Stimulated activated CD4-positive, alpha-beta T cell treated with anti-CD3 and anti-CD28 coated beads, TNF-alpha, amount 100 ng/mL, for 24 hours (primary cell): ENCODE results near the gene UTP14C.
"Not testable (repeated sequence)": the region's sequence is repeated elsewhere in the genome, so short reads cannot be mapped to it uniquely, and the experiment has no call there.

Source experiments
- DNase-seq, 3 experiments: peaks; one replicate each; pipeline ENCODE4 v3.0.0-alpha.2; 2020; ENCODE audit warnings: low read depth in 3 of 3

Gene UTP14C

GRCh38 chr13:52002361-52002760 is 22.1 kb upstream of the UTP14C start:
- no peak for DNase-seq

GRCh38 chr13:52003541-52003940 is 20.9 kb upstream of the UTP14C start:
- no peak for DNase-seq

DNA sequence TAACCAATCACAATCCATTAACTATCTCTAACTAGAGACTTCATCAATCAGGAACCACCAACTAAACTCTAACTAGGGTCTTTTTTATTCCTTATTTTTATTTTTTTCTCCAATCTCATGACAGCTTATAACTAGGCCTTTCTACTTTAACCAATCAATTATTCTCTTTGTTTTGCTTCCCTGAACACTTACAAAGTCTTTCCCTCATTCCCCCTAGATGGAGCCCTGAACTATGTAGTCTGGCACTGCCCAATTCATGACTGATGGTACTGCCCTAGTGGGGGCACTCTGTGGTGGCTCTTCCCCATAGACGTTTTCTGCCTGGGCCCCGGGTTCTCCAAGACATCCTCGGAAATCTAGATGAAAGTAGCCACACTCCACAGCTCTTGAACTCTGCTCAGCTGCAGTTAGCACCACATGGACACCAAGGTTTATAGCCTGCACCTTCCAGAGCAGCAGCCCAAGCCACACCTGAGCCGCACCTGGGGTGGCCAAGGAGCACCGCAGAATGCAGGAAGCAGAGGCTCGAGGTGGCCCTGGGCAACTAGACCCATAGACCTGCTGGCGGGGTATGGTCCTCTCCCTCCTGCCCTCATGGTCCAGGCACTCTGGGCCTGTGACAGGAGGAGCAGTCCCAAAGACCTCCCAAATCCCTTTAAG is 19.9 kb upstream of the UTP14C start:
- no peak for DNase-seq

GRCh38 chr13:52005841-52006522 is 18.5 kb upstream of the UTP14C start:
- DNase-seq: no peak

GRCh38 chr13:52006523-52007245 is 17.8 kb upstream of the UTP14C start:
- no peak for DNase-seq

GRCh38 chr13:52009946-52010345 is 14.5 kb upstream of the UTP14C start:
- DNase-seq: no peak

- peak in 2 of 3 experiments; percentile 7 to 17 for DNase-seq
Observed at GRCh38 chr13:52010890-52011631, 13.4 kb upstream of the UTP14C start, which contains the start of gene ATP7B. TSS of gene ATP7B (minus strand) at chr13:52011450. CDS start at chr13:52011337, 113 bp downstream.

DNA sequence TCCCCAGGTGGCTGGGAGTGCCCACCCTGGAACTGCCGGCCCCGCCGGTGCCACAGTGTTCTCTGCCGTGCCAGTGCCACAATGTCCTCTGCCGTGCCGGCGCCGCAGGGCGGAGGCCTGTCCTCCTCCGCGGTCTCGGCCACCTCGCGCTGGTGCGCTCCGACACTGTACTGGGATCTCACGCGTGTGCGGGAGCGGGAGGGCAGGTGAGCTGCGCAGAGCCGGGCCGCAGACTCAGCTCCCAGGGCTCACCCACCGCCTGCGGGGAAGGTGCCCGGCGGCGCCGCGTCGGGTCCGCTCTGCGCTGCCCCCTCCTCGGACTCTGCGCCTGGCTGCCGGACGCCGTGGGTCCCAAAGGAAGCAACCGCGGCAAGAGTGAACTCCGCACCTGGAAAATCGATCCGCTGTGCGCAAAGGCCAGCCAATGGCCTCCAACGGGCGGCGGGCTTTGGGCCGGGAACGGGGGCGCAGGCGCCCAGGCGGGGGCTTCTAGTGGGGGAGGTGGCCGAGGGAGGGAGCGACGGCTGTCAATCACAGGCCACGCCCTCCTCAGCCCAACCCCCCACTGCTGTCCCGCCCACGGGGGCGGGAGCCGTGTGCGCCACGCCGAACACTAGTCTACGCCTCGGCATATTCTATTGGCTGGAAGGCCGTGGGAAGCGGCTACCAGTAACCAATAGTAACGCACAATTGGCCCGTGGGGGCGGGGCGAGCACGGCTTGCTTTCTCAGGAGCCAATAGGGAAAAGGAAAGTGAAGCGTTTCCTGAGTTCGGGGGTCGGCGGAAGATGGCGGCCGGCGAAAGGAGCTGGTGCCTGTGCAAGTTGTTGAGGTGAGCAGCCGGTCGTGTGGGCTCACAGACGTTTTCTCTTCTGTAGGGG is 12.6 kb upstream of the UTP14C start, which contains the start of gene ALG11:
Gene ALG11 (plus strand): TSS at position 767 of the 880 bp plus-strand sequence. CDS start 21 bp downstream, at position 788.
- DNase-seq: peak; percentile 99 to 100 (median 100)

DNA sequence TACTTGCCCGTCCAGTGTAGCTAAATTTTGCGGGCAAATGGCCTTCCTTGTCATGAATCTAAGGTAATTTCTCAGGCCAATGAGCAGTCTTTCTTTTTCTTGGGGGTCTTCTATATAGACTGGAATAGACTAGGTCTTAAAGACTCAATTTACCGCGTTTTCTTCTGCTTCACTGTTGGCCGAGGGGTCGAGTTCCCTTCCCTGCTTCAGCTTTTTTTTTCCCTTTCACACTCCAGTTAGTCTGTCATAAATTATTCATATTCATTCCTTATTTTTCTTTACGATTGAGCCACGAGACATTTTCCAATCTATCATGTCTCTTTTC is 12.0 kb upstream of the UTP14C start:
- no peak for DNase-seq

GRCh38 chr13:52016296-52016695 is 8.2 kb upstream of the UTP14C start:
- no peak for DNase-seq

DNA sequence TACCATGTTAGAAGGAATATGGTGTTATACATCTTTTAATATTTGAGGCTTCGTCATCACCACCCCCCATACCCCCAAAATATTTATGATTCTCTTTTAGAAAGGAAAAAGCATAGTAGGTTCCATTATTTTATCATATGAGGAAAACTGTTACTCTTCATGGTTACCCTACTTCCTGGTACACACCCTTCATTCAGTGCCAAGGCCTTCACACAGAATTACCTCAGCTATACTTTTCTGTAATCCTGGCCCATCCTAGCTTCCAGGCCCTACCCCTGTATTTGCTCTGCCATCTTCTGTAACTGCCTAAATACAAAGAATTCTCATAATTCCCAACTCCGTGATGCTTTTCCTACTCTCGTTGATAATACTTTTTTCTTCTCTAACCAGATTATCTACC is 4.3 kb upstream of the UTP14C start:
- no peak for DNase-seq

GRCh38 chr13:52022356-52022755 is 2.1 kb upstream of the UTP14C start:
- no peak for DNase-seq

DNA sequence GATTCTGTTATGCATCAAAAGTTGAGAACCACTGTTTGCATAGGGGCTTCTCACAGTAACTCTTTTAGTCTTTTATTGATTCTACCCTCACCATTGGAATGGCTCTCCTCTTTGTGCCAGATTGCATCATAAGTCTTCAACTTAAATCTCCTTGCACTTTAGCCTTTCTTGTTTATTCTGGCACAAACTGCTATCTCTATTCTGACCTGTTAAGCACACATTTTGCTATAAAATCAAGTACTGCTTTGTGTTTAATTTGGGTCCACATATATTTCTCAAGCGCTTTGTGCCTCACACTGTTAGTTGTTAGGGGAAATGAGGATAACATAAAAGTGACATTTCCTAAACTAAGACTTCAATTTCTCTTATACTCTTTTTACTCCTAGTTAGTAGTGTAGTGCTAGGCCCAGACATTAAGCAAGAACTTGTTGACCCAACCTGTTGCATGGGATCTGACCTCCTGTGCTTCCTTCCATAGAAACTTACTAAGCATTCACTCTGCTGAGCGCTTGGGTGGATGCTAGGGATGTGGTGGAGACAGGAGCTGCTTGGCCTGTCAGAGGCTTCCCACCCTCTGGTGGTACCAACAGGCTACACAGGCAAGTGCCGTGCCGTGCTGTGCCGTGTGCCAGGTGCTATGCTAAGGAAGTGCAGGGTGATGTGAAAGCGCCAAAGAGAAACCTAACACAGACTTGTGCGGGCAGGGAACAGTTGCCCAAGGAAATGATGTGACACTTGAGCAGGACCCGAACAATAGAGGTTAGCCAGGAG is 1.2 kb downstream of the UTP14C start:
- no peak for DNase-seq

DNA sequence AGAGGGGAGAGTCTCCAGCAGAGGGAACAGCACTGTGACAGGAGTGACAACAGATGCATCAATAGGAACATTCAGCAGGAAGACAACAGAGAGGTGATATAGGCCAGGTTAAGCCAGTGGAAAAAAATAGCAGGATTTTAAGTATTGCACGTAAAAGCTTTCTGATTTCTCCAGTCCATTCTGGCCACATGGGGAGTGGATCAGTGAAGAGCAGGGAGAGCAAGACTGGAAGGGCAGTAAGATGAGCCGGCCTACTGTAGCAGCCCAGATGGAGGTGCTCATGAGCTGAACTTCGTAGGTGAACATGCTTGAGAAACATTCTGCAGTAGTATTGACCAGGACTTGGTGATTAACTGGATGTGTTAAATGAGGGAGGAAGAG is 1.7 kb downstream of the UTP14C start:
- DNase-seq: no peak

DNA sequence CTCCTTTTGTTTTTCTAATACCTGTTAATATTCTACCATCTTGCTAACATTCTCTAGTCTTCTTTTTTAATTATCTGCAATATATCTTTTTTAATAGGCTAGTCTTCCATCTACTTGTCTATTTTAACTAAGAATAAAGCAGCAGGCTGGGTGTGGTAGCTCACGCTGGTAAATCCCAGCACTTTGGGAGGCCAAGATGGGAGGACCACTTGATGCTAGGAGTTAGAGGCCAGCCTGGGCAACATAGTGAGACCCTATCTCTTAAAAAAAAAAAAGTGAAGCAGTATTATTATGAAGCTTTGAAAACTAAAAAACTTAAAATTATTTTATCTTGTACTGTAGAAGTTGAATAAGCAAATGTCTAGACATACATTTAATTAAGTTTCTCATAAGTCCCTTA is 3.3 kb downstream of the UTP14C start:
- DNase-seq: no peak

- no peak for DNase-seq
Observed at GRCh38 chr13:52029569-52029968, 5.1 kb downstream of the UTP14C start.

DNA sequence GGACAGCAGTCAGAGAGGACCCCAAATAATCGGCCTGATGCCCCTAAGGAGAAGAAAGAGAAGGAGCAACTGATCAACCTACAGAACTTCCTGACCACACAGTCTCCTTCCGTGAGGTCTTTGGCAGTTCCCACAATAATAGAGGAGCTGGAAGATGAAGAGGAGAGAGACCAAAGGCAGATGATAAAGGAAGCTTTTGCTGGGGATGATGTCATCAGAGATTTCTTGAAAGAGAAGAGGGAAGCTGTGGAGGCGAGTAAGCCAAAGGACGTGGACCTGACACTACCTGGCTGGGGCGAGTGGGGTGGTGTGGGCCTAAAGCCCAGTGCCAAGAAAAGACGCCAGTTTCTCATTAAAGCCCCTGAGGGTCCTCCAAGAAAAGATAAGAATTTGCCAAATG is 5.9 kb downstream of the UTP14C start:
- DNase-seq: not testable (repeated sequence)

DNA sequence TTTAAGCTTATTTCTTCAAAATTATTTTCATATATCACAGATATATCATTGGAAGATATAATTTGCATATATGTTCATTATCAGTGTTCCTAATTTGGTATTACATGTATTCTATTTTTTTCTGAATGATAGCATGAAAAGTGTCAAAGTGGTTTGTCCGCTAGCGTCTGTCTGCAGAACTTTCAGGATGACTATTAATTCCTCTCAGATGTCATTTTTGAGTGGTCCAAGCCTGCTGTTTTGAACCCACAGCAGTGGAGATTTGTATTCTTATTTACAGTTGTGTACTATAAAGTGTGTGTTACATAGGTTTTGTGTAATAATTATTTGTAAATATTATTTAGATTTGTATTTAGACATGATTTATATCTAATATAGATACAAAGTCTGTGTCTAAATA is 8.5 kb downstream of the UTP14C start:
- no peak for DNase-seq

- DNase-seq: no peak
Observed at GRCh38 chr13:52034616-52035226, 10.2 kb downstream of the UTP14C start.

- DNase-seq: no peak
Observed at GRCh38 chr13:52036037-52036436, 11.5 kb downstream of the UTP14C start.
